ENCODE results near the gene BACH2.

- TF ChIP-seq CTCF (conservative IDR thresholded peaks at IDR 0.05; ENCODE audit: low read depth, low read length) = no peak
- no peak for TF ChIP-seq POLR2A (IDR thresholded peaks at IDR 0.05; ENCODE audit: low read depth, low read length)
- no peak for TF ChIP-seq ELK1 (IDR thresholded peaks at IDR 0.05; ENCODE audit: borderline replicate concordance, low read depth, low read length)
- TF ChIP-seq CEBPB (IDR thresholded peaks at IDR 0.05; ENCODE audit: low read depth, low read length) = no peak
- no peak for TF ChIP-seq FOS (IDR thresholded peaks at IDR 0.05; ENCODE audit: low read depth, low read length)
- no peak for TF ChIP-seq USF2 (IDR thresholded peaks at IDR 0.05; ENCODE audit: low read depth, low read length)
- no peak for TF ChIP-seq SMC3 (IDR thresholded peaks at IDR 0.05; ENCODE audit: low read depth, low read length)
- no peak for TF ChIP-seq MAFK (IDR thresholded peaks at IDR 0.05; ENCODE audit: low read depth, low read length)
- TF ChIP-seq MAZ (IDR thresholded peaks at IDR 0.05; ENCODE audit: borderline replicate concordance, low read depth, low read length) = no peak
- TF ChIP-seq RAD21 (IDR thresholded peaks at IDR 0.05; ENCODE audit: low read length) = no peak
- TF ChIP-seq MXI1 (IDR thresholded peaks at IDR 0.05; ENCODE audit: borderline replicate concordance, low read depth, low read length) = no peak
- TF ChIP-seq NFE2L2 (IDR thresholded peaks at IDR 0.05; ENCODE audit: low read depth, low read length) = no peak
Measured at GRCh38 chr6:89928604-89929003, 368.0 kb downstream of the BACH2 start.
